Mesothelial cell of epicardium (in vitro differentiated cells): ENCODE data around the gene DOCK6. TPM values are rescaled to one million over a fixed set of nuclear protein-coding genes. Genes with fewer than 3 reads are reported as not detected.

ENCODE experiments used
- DNase-seq, 2 experiments: peaks; one replicate each; pipeline ENCODE4 v3.0.0; 2021; ENCODE audit warnings: low spot score in 2 of 2; ENCODE audit not compliant: unreplicated experiment in 2 of 2
- H3K27ac Mint-ChIP-seq: 2 replicates; pipeline ENCODE4 v1.8.0; 2021; ENCODE audit warnings: mixed read lengths
- H3K27me3 Mint-ChIP-seq: 2 replicates; pipeline ENCODE4 v1.8.0; 2021; ENCODE audit warnings: low read depth, mixed read lengths
- H3K36me3 Mint-ChIP-seq: 2 replicates; pipeline ENCODE4 v1.8.0; 2021; ENCODE audit warnings: mixed read lengths
- H3K4me1 Mint-ChIP-seq: 2 replicates; pipeline ENCODE4 v1.8.0; 2021; ENCODE audit warnings: mixed read lengths
- H3K4me3 Mint-ChIP-seq: 2 replicates; pipeline ENCODE4 v1.8.0; 2021; ENCODE audit warnings: mild to moderate bottlenecking, moderate library complexity, mixed read lengths
- H3K9me3 Mint-ChIP-seq: 2 replicates; pipeline ENCODE4 v1.8.0; 2021; ENCODE audit warnings: mixed read lengths
- CTCF ChIP-seq: fragments of 200-600 bp; sonication (generic); IDR thresholded peaks from one replicate; pipeline ENCODE4 v1.5.0; 2021; ENCODE audit warnings: antibody characterized with exemption; ENCODE audit not compliant: unreplicated experiment
- total RNA-seq: library from RNA; stranded (reverse); gene quantifications from 3 replicates; pipeline ENCODE4 v1.2.1, GENCODE V29; 2021

DOCK6 gene
- total RNA-seq, 1 donor from 2014 or later: 66.4 TPM

- peaks cover 11% of the 10 kb centered on the region for H3K4me1 Mint-ChIP-seq
- no peaks in the 10 kb centered on the region for H3K9me3 Mint-ChIP-seq
- no peak overlapping the region for H3K27ac Mint-ChIP-seq
- no peaks in the 10 kb centered on the region for H3K27me3 Mint-ChIP-seq
- DNase-seq: no peak
- TF ChIP-seq CTCF: no peak
- no peak overlapping the region for H3K4me3 Mint-ChIP-seq
- peaks cover 14% of the 10 kb centered on the region for H3K36me3 Mint-ChIP-seq
Measured at GRCh38 chr19:11192957-11193939, 69.1 kb downstream of the DOCK6 start.

DNA sequence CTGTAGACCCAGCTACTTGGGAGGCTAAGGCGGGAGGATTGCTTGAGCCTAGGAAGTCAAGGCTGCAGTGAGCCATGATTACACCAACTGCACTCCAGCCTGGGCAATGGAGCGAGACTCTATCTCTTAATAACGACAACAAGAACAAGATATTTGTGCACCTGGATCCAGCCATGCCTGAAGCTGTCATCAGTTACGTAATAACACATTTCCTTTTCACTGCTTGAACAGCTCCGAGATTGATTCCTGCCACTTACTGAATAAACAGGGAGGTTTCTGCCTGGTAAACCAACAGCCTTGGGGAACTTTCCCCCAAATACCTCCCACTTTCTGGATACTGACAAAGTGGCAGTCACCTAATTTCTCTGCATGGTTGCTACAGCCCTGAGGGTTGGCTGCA, 70.4 kb downstream of the DOCK6 start:
- no peak for DNase-seq
- no peaks in the 10 kb centered on the region for H3K9me3 Mint-ChIP-seq
- no peak for TF ChIP-seq CTCF
- H3K36me3 Mint-ChIP-seq: peaks cover 20% of the 10 kb centered on the region
- no peak overlapping the region for H3K4me3 Mint-ChIP-seq
- no peaks in the 10 kb centered on the region for H3K27me3 Mint-ChIP-seq
- no peak overlapping the region for H3K27ac Mint-ChIP-seq
- H3K4me1 Mint-ChIP-seq: peaks cover 11% of the 10 kb centered on the region

GRCh38 chr19:11191273-11191755, 71.0 kb downstream of the DOCK6 start:
- no peaks in the 10 kb centered on the region for H3K27me3 Mint-ChIP-seq
- H3K36me3 Mint-ChIP-seq: peaks cover 24% of the 10 kb centered on the region
- no peak for TF ChIP-seq CTCF
- peaks cover 11% of the 10 kb centered on the region for H3K4me1 Mint-ChIP-seq
- DNase-seq: no peak
- no peaks in the 10 kb centered on the region for H3K9me3 Mint-ChIP-seq
- H3K4me3 Mint-ChIP-seq: no peak overlapping the region
- no peak overlapping the region for H3K27ac Mint-ChIP-seq

GRCh38 chr19:11190501-11190900, 71.8 kb downstream of the DOCK6 start:
- TF ChIP-seq CTCF: no peak
- Mint-ChIP-seq H3K27me3 (no peaks in the 10 kb centered on the region), H3K4me3 (no peak overlapping the region), H3K4me1 (peaks cover 10% of the 10 kb centered on the region), H3K36me3 (peaks cover 25% of the 10 kb centered on the region), H3K9me3 (no peaks in the 10 kb centered on the region), H3K27ac (peak overlapping the region; percentile 48)
- DNase-seq: no peak

DNA sequence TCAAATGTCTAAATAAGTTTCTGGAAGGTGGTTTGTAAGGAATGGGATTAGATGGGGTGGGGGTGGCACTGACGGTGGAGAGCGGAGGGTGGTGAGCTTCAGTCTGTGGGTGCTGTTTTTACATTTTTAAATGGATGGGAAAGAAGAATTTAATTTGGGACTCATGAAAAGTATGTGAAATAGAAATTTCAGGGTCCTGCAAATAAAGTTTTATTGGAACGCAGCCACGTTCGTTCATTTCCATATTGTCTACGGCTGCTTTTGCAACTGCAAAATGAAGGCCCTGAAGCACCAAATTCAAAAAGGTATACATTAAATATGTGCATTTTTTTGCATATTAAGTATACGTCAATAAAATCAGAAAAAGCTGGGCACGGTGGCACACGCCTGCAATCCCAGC, 74.9 kb downstream of the DOCK6 start:
- no peak overlapping the region for H3K4me3 Mint-ChIP-seq
- H3K27ac Mint-ChIP-seq: peak overlapping the region; percentile 32
- no peaks in the 10 kb centered on the region for H3K27me3 Mint-ChIP-seq
- H3K36me3 Mint-ChIP-seq: peaks cover 32% of the 10 kb centered on the region
- DNase-seq: no peak
- no peak for TF ChIP-seq CTCF
- peaks cover 5% of the 10 kb centered on the region for H3K9me3 Mint-ChIP-seq
- peaks cover 6% of the 10 kb centered on the region for H3K4me1 Mint-ChIP-seq
